Fibroblast of lung (primary cell): ENCODE results near the gene TACR1.
"Not testable (repeated sequence)": the region's sequence is repeated elsewhere in the genome, so short reads cannot be mapped to it uniquely, and the experiment has no call there.

Experiments used
- EZH2 ChIP-seq: IDR thresholded peaks from 2 replicates; pipeline ENCODE4 v1.5.1; 2012; ENCODE audit warnings: low read length, control low read depth, mild to moderate bottlenecking; ENCODE audit errors: missing control alignments
- TF ChIP-seq, protein P1 (sequence below), 2 donors: IDR thresholded peaks in 1 of 2; conservative IDR thresholded peaks in 1 of 2; 1 replicate in 1 of 2; 2 replicates in 1 of 2; pipeline ENCODE4 v1.5.1; 2011 to 2012; ENCODE audit warnings: low read length in 2 of 2, control low read depth in 1 of 2, inconsistent platforms in 1 of 2, low read depth in 1 of 2, mild to moderate bottlenecking in 1 of 2

DNA sequence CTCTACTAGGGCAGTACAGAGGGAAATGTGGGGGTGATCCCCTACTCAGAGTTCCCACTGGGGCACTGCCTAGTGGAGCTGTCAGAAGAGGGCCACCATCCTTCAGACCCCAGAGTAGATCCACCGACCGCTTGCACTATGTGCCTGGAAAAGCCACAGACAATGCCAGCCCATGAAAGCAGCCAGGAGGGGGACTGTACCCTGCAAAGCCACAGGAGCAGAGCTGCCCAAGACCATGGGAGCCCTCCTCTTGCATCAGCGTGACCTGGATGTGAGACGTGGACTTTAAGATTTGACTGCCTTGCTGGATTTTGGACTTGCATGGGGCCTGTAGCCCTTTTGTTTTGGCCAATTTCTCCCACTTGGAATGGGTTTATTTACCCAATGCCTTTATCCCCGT, 27.9 kb downstream of the TACR1 start:
- TF ChIP-seq, protein P1, sequence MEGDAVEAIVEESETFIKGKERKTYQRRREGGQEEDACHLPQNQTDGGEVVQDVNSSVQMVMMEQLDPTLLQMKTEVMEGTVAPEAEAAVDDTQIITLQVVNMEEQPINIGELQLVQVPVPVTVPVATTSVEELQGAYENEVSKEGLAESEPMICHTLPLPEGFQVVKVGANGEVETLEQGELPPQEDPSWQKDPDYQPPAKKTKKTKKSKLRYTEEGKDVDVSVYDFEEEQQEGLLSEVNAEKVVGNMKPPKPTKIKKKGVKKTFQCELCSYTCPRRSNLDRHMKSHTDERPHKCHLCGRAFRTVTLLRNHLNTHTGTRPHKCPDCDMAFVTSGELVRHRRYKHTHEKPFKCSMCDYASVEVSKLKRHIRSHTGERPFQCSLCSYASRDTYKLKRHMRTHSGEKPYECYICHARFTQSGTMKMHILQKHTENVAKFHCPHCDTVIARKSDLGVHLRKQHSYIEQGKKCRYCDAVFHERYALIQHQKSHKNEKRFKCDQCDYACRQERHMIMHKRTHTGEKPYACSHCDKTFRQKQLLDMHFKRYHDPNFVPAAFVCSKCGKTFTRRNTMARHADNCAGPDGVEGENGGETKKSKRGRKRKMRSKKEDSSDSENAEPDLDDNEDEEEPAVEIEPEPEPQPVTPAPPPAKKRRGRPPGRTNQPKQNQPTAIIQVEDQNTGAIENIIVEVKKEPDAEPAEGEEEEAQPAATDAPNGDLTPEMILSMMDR (conservative IDR thresholded peaks at IDR 0.05 in 1 of 2, IDR thresholded peaks at IDR 0.05 in 1 of 2; ENCODE audit: low read depth in 1 of 2, low read length in 2 of 2): not testable (repeated sequence)
- not testable (repeated sequence) for TF ChIP-seq EZH2
